ENCODE data around the gene CLEC2D.
"Not testable (repeated sequence)": the region's sequence is repeated elsewhere in the genome, so short reads cannot be mapped to it uniquely, and the experiment has no call there.

The CLEC2D gene

GRCh38 chr12:9667403-9668160 is 1.9 kb upstream of the CLEC2D start:
- H2AK5ac ChIP-seq (ENCODE audit: low read length) = no peak overlapping the region
- H3K56ac ChIP-seq (ENCODE audit: low read length) = no peak overlapping the region
- no peak overlapping the region for H3K9ac ChIP-seq (ENCODE audit: low read length)
- WGBS (ENCODE audit: extremely low coverage, insufficient coverage, low lambda C conversion rate) = no CpG with 5 or more reads among the region's 2 CpGs
- H4K5ac ChIP-seq (ENCODE audit: low read length) = no peak overlapping the region
- H3K4me1 ChIP-seq (ENCODE audit: control insufficient read depth, low read depth, low read length) = no peaks in the 10 kb centered on the region
- no peak overlapping the region for H3K18ac ChIP-seq (ENCODE audit: low read length)
- DNase-seq = no peak
- no peak overlapping the region for H3K4ac ChIP-seq (ENCODE audit: low read depth, low read length)
- H3K79me1 ChIP-seq (ENCODE audit: low read length) = no peaks in the 10 kb centered on the region
- no peak overlapping the region for H3K4me3 ChIP-seq (ENCODE audit: low read length)
- H3K27ac ChIP-seq (ENCODE audit: low read depth, low read length) = no peak overlapping the region
- H3K36me3 ChIP-seq (ENCODE audit: control insufficient read depth, insufficient read depth, low read length) = no peaks in the 10 kb centered on the region
- H2BK120ac ChIP-seq (ENCODE audit: low read depth, low read length) = no peak overlapping the region
- peaks cover 2% of the 10 kb centered on the region for H3K27me3 ChIP-seq (ENCODE audit: insufficient read depth, low read length, poor library complexity)
- no peaks in the 10 kb centered on the region for H3K79me2 ChIP-seq (ENCODE audit: control insufficient read depth, insufficient read depth, low read length)
- H3K4me2 ChIP-seq (ENCODE audit: low read length) = no peak overlapping the region
- no peak overlapping the region for H2BK5ac ChIP-seq (ENCODE audit: low read length)
- no peak overlapping the region for H2BK15ac ChIP-seq (replicated peaks; ENCODE audit: low read depth)
- H3K23ac ChIP-seq (ENCODE audit: low read length) = no peak overlapping the region
- H4K8ac ChIP-seq (ENCODE audit: low read depth, low read length) = no peak overlapping the region

DNA sequence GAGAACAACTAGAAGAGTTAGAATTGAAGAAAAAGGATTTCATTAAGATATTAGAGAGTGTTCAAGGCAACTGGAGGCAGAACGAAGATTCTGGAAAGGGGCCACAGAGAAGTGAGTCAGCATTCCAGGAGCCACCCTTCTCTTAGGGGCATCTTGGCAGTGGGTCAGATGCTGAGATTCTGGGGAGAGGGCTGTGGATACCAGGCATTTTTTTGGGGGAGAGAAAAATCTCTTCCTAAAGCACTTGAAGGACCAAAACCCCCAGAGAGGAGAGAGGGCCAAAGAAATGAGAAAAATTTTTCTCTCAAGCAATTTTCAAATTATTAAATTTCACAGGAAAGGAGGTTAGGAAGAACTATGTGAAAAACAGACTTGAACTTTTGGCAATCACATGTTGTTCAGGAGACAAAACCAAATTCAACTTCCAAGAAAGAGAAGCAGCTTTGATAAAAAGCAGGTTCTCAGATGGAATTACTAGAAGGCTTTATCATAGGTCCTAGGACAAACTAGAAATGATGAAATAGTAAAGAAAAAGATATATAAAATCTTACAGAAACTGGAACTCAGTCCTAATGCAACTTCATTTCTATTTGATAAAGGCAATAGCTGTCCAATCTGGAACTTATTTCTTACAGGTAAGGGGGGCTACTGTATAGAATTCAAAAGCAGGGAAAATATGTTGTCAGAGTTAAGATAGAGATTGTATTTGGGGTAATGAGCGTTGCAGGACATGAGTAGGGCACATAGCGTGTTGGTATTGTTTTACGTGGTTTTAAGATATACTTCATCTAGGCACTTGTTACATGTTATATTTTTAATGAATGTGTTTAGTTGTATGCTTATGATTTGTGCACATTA is 1.1 kb upstream of the CLEC2D start:
- WGBS (ENCODE audit: extremely low coverage, insufficient coverage, low lambda C conversion rate) = 100% methylated on average over 3 of the region's 4 CpGs
- no peak overlapping the region for H3K4me2 ChIP-seq (ENCODE audit: low read length)
- no peak overlapping the region for H3K4me3 ChIP-seq (ENCODE audit: low read length)
- no peaks in the 10 kb centered on the region for H3K79me2 ChIP-seq (ENCODE audit: control insufficient read depth, insufficient read depth, low read length)
- no peak overlapping the region for H4K5ac ChIP-seq (ENCODE audit: low read length)
- H2BK15ac ChIP-seq (replicated peaks; ENCODE audit: low read depth) = no peak overlapping the region
- no peak overlapping the region for H4K8ac ChIP-seq (ENCODE audit: low read depth, low read length)
- no peak overlapping the region for H3K18ac ChIP-seq (ENCODE audit: low read length)
- H3K23ac ChIP-seq (ENCODE audit: low read length) = no peak overlapping the region
- no peak overlapping the region for H2BK120ac ChIP-seq (ENCODE audit: low read depth, low read length)
- no peak overlapping the region for H3K4ac ChIP-seq (ENCODE audit: low read depth, low read length)
- DNase-seq = no peak
- H3K56ac ChIP-seq (ENCODE audit: low read length) = no peak overlapping the region
- H2BK5ac ChIP-seq (ENCODE audit: low read length) = no peak overlapping the region
- H2AK5ac ChIP-seq (ENCODE audit: low read length) = no peak overlapping the region
- peaks cover under 1% of the 10 kb centered on the region for H3K4me1 ChIP-seq (ENCODE audit: control insufficient read depth, low read depth, low read length)
- H3K36me3 ChIP-seq (ENCODE audit: control insufficient read depth, insufficient read depth, low read length) = no peaks in the 10 kb centered on the region
- H3K79me1 ChIP-seq (ENCODE audit: low read length) = no peaks in the 10 kb centered on the region
- no peak overlapping the region for H3K27ac ChIP-seq (ENCODE audit: low read depth, low read length)
- no peak overlapping the region for H3K9ac ChIP-seq (ENCODE audit: low read length)
- peaks cover 2% of the 10 kb centered on the region for H3K27me3 ChIP-seq (ENCODE audit: insufficient read depth, low read length, poor library complexity)

DNA sequence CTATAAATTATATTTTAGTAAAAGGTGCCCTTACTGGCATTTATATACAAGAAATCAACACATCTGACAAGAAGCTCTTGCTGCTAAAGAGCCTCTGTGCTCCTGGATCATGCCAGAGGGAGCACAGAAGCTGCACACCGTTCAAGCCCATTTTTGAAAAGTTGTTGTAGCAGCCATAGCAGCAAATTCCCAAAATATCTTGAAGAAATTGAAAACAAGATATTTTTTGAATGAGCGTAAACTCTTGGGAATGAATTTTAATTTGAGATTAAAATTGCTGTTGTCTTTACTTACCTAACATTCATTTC is 540 bp upstream of the CLEC2D start:
- Histone ChIP-seq H3K4me2 (ENCODE audit: low read length) (no peak overlapping the region), H3K79me2 (ENCODE audit: control insufficient read depth, insufficient read depth, low read length) (no peaks in the 10 kb centered on the region), H3K18ac (ENCODE audit: low read length) (no peak overlapping the region), H3K27ac (ENCODE audit: low read depth, low read length) (no peak overlapping the region), H3K36me3 (ENCODE audit: control insufficient read depth, insufficient read depth, low read length) (no peaks in the 10 kb centered on the region), H3K9ac (ENCODE audit: low read length) (no peak overlapping the region), H3K27me3 (ENCODE audit: insufficient read depth, low read length, poor library complexity) (peaks cover 2% of the 10 kb centered on the region), H3K56ac (ENCODE audit: low read length) (no peak overlapping the region), H3K4me1 (ENCODE audit: control insufficient read depth, low read depth, low read length) (peaks cover 4% of the 10 kb centered on the region), H4K8ac (ENCODE audit: low read depth, low read length) (no peak overlapping the region), H2BK120ac (ENCODE audit: low read depth, low read length) (no peak overlapping the region), H2BK15ac (replicated peaks; ENCODE audit: low read depth) (no peak overlapping the region), H3K23ac (ENCODE audit: low read length) (no peak overlapping the region), H3K79me1 (ENCODE audit: low read length) (no peaks in the 10 kb centered on the region), H3K4ac (ENCODE audit: low read depth, low read length) (no peak overlapping the region), H3K4me3 (ENCODE audit: low read length) (no peak overlapping the region), H2BK5ac (ENCODE audit: low read length) (no peak overlapping the region), H2AK5ac (ENCODE audit: low read length) (no peak overlapping the region), H4K5ac (ENCODE audit: low read length) (no peak overlapping the region)
- DNase-seq = no peak
- no CpG with 5 or more reads among the region's 2 CpGs for WGBS (ENCODE audit: extremely low coverage, insufficient coverage, low lambda C conversion rate)

DNA sequence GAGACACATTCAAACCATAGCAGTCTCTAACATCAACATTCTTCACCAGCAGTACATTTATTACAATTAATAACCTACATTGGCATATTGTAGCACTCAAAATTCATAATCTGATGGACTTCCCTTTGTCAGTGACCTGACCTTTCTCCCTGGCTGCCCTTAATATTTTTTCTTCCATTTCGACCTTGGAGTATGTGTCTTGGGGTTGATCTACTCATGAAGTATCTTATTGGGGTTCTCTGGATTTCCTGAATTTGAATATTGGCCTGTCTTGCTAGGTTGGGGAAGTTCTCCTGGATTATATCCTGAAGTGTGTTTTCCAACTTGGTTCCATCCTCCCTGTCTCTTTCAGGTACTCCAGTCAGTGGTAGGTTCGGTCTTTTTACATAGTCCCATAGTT is 2.8 kb downstream of the CLEC2D start:
- not testable (repeated sequence) for H4K8ac ChIP-seq (ENCODE audit: low read depth, low read length); H3K23ac ChIP-seq (ENCODE audit: low read length); H3K56ac ChIP-seq (ENCODE audit: low read length); H4K5ac ChIP-seq (ENCODE audit: low read length); H3K36me3 ChIP-seq (ENCODE audit: control insufficient read depth, insufficient read depth, low read length); DNase-seq; H3K9ac ChIP-seq (ENCODE audit: low read length); H2BK5ac ChIP-seq (ENCODE audit: low read length); H3K4me1 ChIP-seq (ENCODE audit: control insufficient read depth, low read depth, low read length); H3K79me2 ChIP-seq (ENCODE audit: control insufficient read depth, insufficient read depth, low read length); H2BK15ac ChIP-seq (replicated peaks; ENCODE audit: low read depth); H3K4me2 ChIP-seq (ENCODE audit: low read length); H3K4me3 ChIP-seq (ENCODE audit: low read length); H2BK120ac ChIP-seq (ENCODE audit: low read depth, low read length); H3K27ac ChIP-seq (ENCODE audit: low read depth, low read length); H3K79me1 ChIP-seq (ENCODE audit: low read length); H2AK5ac ChIP-seq (ENCODE audit: low read length); H3K18ac ChIP-seq (ENCODE audit: low read length); H3K4ac ChIP-seq (ENCODE audit: low read depth, low read length); H3K27me3 ChIP-seq (ENCODE audit: insufficient read depth, low read length, poor library complexity)
- no CpG with 5 or more reads among the region's 2 CpGs for WGBS (ENCODE audit: extremely low coverage, insufficient coverage, low lambda C conversion rate)

DNA sequence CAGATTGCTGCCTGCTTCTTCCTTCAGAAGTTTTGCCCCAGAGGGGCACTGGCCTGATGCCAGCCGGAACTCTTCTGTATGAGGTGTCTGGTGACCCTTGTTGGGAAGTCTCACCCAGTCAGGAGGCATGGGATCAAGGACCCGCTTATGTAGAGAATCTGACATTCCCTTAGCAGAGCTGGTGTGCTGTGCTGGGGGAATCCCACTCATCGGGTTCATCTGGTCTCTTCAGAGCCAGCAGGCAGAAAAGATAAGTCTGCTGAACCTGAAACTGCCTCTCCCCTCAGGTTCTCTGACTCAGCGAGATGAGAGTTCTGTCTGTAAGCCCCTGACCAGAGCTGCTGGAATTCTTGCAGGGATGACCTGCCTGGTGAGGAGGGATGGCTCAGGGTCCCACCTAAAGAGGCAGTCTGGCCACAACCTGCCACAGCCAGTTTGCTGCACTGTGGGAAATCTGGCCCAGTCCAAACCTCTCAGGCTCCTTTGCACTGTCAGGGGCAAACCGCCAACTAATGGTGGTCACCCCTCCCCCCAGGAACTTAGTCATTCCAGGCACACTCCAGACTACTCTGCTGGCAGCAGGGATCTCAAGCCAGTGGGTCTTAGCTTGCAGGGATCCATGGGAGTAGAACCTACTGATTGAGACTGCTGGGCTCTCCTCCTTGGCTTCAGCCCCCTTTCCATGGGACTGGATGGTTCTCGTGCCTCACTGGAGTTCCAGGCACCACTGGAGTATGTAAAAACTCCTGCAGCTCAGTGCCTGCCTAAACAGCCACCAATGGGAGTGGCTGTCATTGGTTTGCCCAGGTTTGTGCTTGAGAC is 4.1 kb downstream of the CLEC2D start:
- Histone ChIP-seq H3K4me1 (ENCODE audit: control insufficient read depth, low read depth, low read length) (peaks cover 4% of the 10 kb centered on the region), H2BK5ac (ENCODE audit: low read length) (no peak overlapping the region), H3K27me3 (ENCODE audit: insufficient read depth, low read length, poor library complexity) (no peaks in the 10 kb centered on the region), H3K79me1 (ENCODE audit: low read length) (no peaks in the 10 kb centered on the region), H3K27ac (ENCODE audit: low read depth, low read length) (no peak overlapping the region), H3K79me2 (ENCODE audit: control insufficient read depth, insufficient read depth, low read length) (no peaks in the 10 kb centered on the region), H3K9ac (ENCODE audit: low read length) (no peak overlapping the region), H3K56ac (ENCODE audit: low read length) (peak overlapping the region; percentile 10), H4K5ac (ENCODE audit: low read length) (no peak overlapping the region), H3K18ac (ENCODE audit: low read length) (no peak overlapping the region), H3K4me3 (ENCODE audit: low read length) (no peak overlapping the region), H2BK120ac (ENCODE audit: low read depth, low read length) (no peak overlapping the region), H3K4me2 (ENCODE audit: low read length) (no peak overlapping the region), H4K8ac (ENCODE audit: low read depth, low read length) (no peak overlapping the region), H3K4ac (ENCODE audit: low read depth, low read length) (no peak overlapping the region), H2AK5ac (ENCODE audit: low read length) (no peak overlapping the region), H2BK15ac (replicated peaks; ENCODE audit: low read depth) (no peak overlapping the region), H3K36me3 (ENCODE audit: control insufficient read depth, insufficient read depth, low read length) (no peaks in the 10 kb centered on the region), H3K23ac (ENCODE audit: low read length) (no peak overlapping the region)
- peak; percentile 79 for DNase-seq
- no CpG with 5 or more reads among the region's 6 CpGs for WGBS (ENCODE audit: extremely low coverage, insufficient coverage, low lambda C conversion rate)
